A549 (cell line): ENCODE data around the gene DSTN. TPM values are rescaled to one million over a fixed set of nuclear protein-coding genes. Genes with fewer than 3 reads are reported as not detected.

Source experiments
- ATAC-seq, 2 experiments: fragments of 200-7000 bp in 1 of 2; fragments of >200 bp in 1 of 2; cut with Nextera tagmentation in 1 of 2; cut with Tn5 transposase in 1 of 2; 3 replicates each; pipeline versions ENCODE4 v1.8.0 to v1.9.1; 2018 to 2020; ENCODE audit warnings: mild to moderate bottlenecking in 1 of 2, moderate library complexity in 1 of 2
- CTCF ChIA-PET: fragments of 300-600 bp; sonication (Branson Sonifier 250); formaldehyde crosslinking; extraction: SDS; loops from one replicate; lab custom pipeline; 2021; ENCODE audit warnings: antibody characterized with exemption, inconsistent platforms; lab: Yijun Ruan, JAX
- POLR2A ChIA-PET: fragments of 350-600 bp; formaldehyde crosslinking; extraction: SDS; loops from one replicate; lab custom pipeline; 2021; ENCODE audit warnings: antibody characterized with exemption, inconsistent platforms; lab: Yijun Ruan, JAX
- DNase-seq, 2 experiments: peaks; one replicate each; pipeline versions ENCODE4 v3.0.0 to v3.0.0-alpha.2; 2011 to 2016; ENCODE audit warnings: low read depth in 1 of 2, low spot score in 1 of 2
- FAIRE-seq: peaks from 2 replicates; lab custom pipeline; 2011; peaks lifted over from hg19 to GRCh38; lab: Jason Lieb, UNC
- H3K27ac ChIP-seq, 2 experiments: fragments of >200 bp; sonication (Bioruptor Twin); formaldehyde crosslinking; 3 replicates each; pipeline ENCODE4 v1.5.1; 2016 to 2017
- H3K4me1 ChIP-seq: fragments of >200 bp; sonication (Bioruptor Twin); formaldehyde crosslinking; 3 replicates; pipeline ENCODE4 v1.6.1; 2016
- H3K4me2 ChIP-seq: fragments of >200 bp; sonication (Bioruptor Twin); formaldehyde crosslinking; 3 replicates; pipeline ENCODE4 v1.6.1; 2016
- H3K4me3 ChIP-seq: fragments of >200 bp; sonication (Bioruptor Twin); formaldehyde crosslinking; 3 replicates; pipeline ENCODE4 v1.5.1; 2016
- H3K9me3 ChIP-seq: fragments of >200 bp; sonication (Bioruptor Twin); formaldehyde crosslinking; 3 replicates; pipeline ENCODE4 v1.6.1; 2016
- BHLHE40 ChIP-seq: IDR thresholded peaks from 2 replicates; pipeline ENCODE4 v1.6.1; 2012; ENCODE audit warnings: low read depth, low read length, inconsistent platforms
- CHD2 ChIP-seq: fragments of 150-350 bp; IDR thresholded peaks from 2 replicates; pipeline ENCODE4 v1.6.1; 2014; ENCODE audit warnings: low read length; ENCODE audit not compliant: partially characterized antibody
- CHD4 ChIP-seq: fragments of 200-600 bp; sonication (generic); IDR thresholded peaks from 2 replicates; pipeline ENCODE4 v1.6.1; 2016; ENCODE audit warnings: antibody characterized with exemption, mild to moderate bottlenecking, borderline replicate concordance
- ESRRA ChIP-seq: fragments of 150-350 bp; IDR thresholded peaks from 2 replicates; pipeline ENCODE4 v1.6.1; 2014; ENCODE audit warnings: mild to moderate bottlenecking, low read length, borderline replicate concordance
- FOSL2 ChIP-seq, 2 experiments: fragments of 450-650 bp in 1 of 2; fragments of >200 bp in 1 of 2; sonication (Bioruptor Twin) in 1 of 2; formaldehyde crosslinking; IDR thresholded peaks; 2 replicates each; pipeline versions ENCODE4 v1.5.0 to v1.6.1; 2016 to 2020; ENCODE audit warnings: mild to moderate bottlenecking in 1 of 2, moderate library complexity in 1 of 2
- HOXA7 ChIP-seq: fragments of 250-450 bp; sonication (Bioruptor Pico); IDR thresholded peaks from 2 replicates; pipeline ENCODE4 v1.5.0; 2020; ENCODE audit warnings: mild to moderate bottlenecking, moderate library complexity
- HOXB13 ChIP-seq: fragments of 250-450 bp; sonication (Bioruptor Pico); IDR thresholded peaks from 2 replicates; pipeline ENCODE4 v1.5.0; 2020; ENCODE audit warnings: low read depth, mild to moderate bottlenecking, moderate library complexity
- KDM1A ChIP-seq: fragments of 200-600 bp; sonication (generic); IDR thresholded peaks from 2 replicates; pipeline ENCODE4 v1.6.1; 2016; ENCODE audit warnings: low read depth, mild to moderate bottlenecking
- MYC ChIP-seq: IDR thresholded peaks from 2 replicates; pipeline ENCODE4 v1.6.1; 2012; ENCODE audit warnings: mild to moderate bottlenecking, inconsistent platforms, low read length, improper control_type of control experiment, borderline replicate concordance
- NFE2L2 ChIP-seq: fragments of 150-350 bp; conservative IDR thresholded peaks from 2 replicates; pipeline ENCODE4 v1.6.1; 2014; ENCODE audit warnings: low read length
- NPAS2 ChIP-seq: fragments of 250-450 bp; sonication (Bioruptor Pico); IDR thresholded peaks from 2 replicates; pipeline ENCODE4 v1.8.0; 2022; ENCODE audit warnings: mild to moderate bottlenecking, moderate library complexity, borderline replicate concordance
- PHF8 ChIP-seq: fragments of 200-600 bp; sonication (generic); IDR thresholded peaks from 2 replicates; pipeline ENCODE4 v1.6.1; 2016; ENCODE audit warnings: low read depth, mild to moderate bottlenecking, antibody characterized with exemption, moderate library complexity, borderline replicate concordance
- RAD21 ChIP-seq, 2 experiments: fragments of >200 bp in 1 of 2; sonication (Bioruptor Twin) in 1 of 2; formaldehyde crosslinking in 1 of 2; IDR thresholded peaks in 1 of 2; conservative IDR thresholded peaks in 1 of 2; 2 replicates in 1 of 2; 3 replicates in 1 of 2; pipeline ENCODE4 v1.6.1; 2012 to 2018; ENCODE audit warnings: inconsistent platforms in 1 of 2
- RARB ChIP-seq: fragments of 250-450 bp; sonication (Bioruptor Pico); IDR thresholded peaks from 2 replicates; pipeline ENCODE4 v1.8.0; 2021; ENCODE audit warnings: mild to moderate bottlenecking, moderate library complexity
- ZC3H11A ChIP-seq: fragments of 450-650 bp; IDR thresholded peaks from 2 replicates; pipeline ENCODE4 v1.6.1; 2014; ENCODE audit warnings: antibody characterized with exemption, mild to moderate bottlenecking
- ZNF302 ChIP-seq: fragments of 250-450 bp; sonication (Bioruptor Pico); IDR thresholded peaks from 2 replicates; pipeline ENCODE4 v1.9.0; 2021; ENCODE audit warnings: inconsistent platforms, mild to moderate bottlenecking, moderate library complexity
- WGBS: methylation state at CpG from one replicate; pipeline ENCODE4 v1.1.6; 2017; ENCODE audit errors: missing lambda C conversion rate; 5-methylcytosine and 5-hydroxymethylcytosine counted together
- polyA plus RNA-seq, 4 experiments: library from polyadenylated mRNA; depleted of rRNA in 3 of 4; stranded (reverse); fragments of >200 nt; fragmentation: RNase III in 1 of 4; extraction: RNeasy Plus Mini Kit Qiagen cat#74134 plus additional on column Dnase treatment in 1 of 4; gene quantifications; 2 replicates in 3 of 4; 3 replicates in 1 of 4; pipeline ENCODE4 v1.2.3, GENCODE V29; 2011 to 2017
- TF ChIP-seq, protein P1 (sequence below): fragments of 150-350 bp; IDR thresholded peaks from 2 replicates; pipeline ENCODE4 v1.6.1; 2014; ENCODE audit warnings: low read depth, mild to moderate bottlenecking, low read length
- TF ChIP-seq, protein P2 (sequence below): fragments of 250-450 bp; sonication (Bioruptor Pico); IDR thresholded peaks from 2 replicates; pipeline ENCODE4 v1.5.0; 2021; ENCODE audit warnings: mild to moderate bottlenecking, moderate library complexity, borderline replicate concordance
- TF ChIP-seq, protein P3 (sequence below): fragments of >200 bp; sonication (Bioruptor Twin); formaldehyde crosslinking; IDR thresholded peaks from 2 replicates; pipeline ENCODE4 v1.6.1; 2016
- TF ChIP-seq, protein P4 (sequence below): fragments of 450-650 bp; IDR thresholded peaks from 2 replicates; pipeline ENCODE4 v1.6.1; 2014; ENCODE audit warnings: antibody characterized with exemption
- TF ChIP-seq, protein P5 (sequence below): fragments of >200 bp; sonication (Bioruptor Twin); formaldehyde crosslinking; IDR thresholded peaks from 3 replicates; pipeline ENCODE4 v1.5.1; 2016

Gene DSTN
- polyA plus RNA-seq, 2 of the 4 experiments (the other 2 are of a cell fraction), result 544 to 1,131 TPM

DNA sequence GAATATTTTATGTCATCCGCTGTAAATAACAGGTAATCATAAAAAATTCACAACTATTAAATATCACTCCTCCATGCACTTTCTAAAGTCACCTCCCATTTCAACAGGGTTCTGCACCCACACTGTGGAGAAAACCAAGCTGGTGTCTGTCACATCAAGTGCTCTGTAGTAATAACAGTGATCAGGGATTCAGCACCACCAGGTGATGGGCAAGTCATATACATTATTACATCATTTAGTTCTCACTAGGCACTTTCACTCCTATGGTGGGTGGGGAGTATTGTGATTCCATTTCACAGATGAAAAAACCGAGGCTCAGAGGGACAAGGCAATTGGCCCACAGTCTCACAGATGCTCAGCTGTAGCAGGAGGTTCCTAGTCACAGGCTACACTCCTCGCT is 47.3 kb upstream of the DSTN start:
- 63% methylated on average over 3 of the region's 3 CpGs for WGBS
- TF ChIP-seq, protein P1, sequence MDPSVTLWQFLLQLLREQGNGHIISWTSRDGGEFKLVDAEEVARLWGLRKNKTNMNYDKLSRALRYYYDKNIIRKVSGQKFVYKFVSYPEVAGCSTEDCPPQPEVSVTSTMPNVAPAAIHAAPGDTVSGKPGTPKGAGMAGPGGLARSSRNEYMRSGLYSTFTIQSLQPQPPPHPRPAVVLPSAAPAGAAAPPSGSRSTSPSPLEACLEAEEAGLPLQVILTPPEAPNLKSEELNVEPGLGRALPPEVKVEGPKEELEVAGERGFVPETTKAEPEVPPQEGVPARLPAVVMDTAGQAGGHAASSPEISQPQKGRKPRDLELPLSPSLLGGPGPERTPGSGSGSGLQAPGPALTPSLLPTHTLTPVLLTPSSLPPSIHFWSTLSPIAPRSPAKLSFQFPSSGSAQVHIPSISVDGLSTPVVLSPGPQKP, result no peak
- TF ChIP-seq MYC (no peak), ESRRA (no peak), ZNF302 (CRISPR knock-in tag) (no peak), RARB (no peak), HOXA7 (no peak), ZC3H11A (no peak)
- TF ChIP-seq, protein P2, sequence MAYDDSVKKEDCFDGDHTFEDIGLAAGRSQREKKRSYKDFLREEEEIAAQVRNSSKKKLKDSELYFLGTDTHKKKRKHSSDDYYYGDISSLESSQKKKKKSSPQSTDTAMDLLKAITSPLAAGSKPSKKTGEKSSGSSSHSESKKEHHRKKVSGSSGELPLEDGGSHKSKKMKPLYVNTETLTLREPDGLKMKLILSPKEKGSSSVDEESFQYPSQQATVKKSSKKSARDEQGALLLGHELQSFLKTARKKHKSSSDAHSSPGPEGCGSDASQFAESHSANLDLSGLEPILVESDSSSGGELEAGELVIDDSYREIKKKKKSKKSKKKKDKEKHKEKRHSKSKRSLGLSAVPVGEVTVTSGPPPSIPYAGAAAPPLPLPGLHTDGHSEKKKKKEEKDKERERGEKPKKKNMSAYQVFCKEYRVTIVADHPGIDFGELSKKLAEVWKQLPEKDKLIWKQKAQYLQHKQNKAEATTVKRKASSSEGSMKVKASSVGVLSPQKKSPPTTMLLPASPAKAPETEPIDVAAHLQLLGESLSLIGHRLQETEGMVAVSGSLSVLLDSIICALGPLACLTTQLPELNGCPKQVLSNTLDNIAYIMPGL (CRISPR knock-in tag), result no peak
- TF ChIP-seq, protein P3, sequence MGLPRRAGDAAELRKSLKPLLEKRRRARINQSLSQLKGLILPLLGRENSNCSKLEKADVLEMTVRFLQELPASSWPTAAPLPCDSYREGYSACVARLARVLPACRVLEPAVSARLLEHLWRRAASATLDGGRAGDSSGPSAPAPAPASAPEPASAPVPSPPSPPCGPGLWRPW, result no peak
- POLR2A ChIA-PET, result no interaction called here
- CTCF ChIA-PET, result interaction anchor here (0.6 to 3.1 kb wide), 5 partner anchors 17 to 416 kb away, joined by 3 to 14 read pairs (median 5); no protein-coding TSS in a partner anchor
- FAIRE-seq, result no peak
- Histone ChIP-seq H3K4me3 (no peak overlapping the region), H3K9me3 (no peaks in the 10 kb centered on the region), H3K4me1 (no peaks in the 10 kb centered on the region), H3K27ac (no peak overlapping the region), H3K4me2 (no peak overlapping the region)
- DNase-seq, result no peak
- ATAC-seq, result no peak

DNA sequence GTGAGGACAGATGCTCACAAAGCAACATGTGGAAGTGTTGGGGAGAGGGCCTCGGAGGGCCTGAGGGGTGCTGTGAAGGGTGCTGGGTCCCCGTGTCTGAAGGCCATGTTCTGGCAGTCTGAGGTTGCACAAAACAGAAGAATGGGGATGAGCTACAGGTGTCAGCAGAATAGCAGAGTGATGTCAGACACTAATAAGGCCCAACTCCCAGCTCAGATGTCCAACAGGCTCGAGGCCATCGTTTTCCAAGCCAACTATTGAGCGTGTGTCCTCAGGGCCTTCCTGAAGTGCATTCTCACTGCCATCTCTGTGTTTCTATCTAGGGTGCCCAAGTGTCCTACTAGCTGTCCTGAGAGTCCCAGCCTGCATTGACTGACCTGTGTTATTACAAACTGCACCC is 46.5 kb upstream of the DSTN start:
- POLR2A ChIA-PET, result no interaction called here
- DNase-seq, result no peak
- CTCF ChIA-PET, result interaction anchor here (0.6 to 3.1 kb wide), 9 partner anchors 10 to 1394 kb away, joined by 3 to 14 read pairs (median 4); no protein-coding TSS in a partner anchor
- TF ChIP-seq MYC (no peak), BHLHE40 (no peak), NPAS2 (CRISPR knock-in tag) (no peak), CHD4 (no peak), CHD2 (no peak)
- ATAC-seq, result no peak
- Histone ChIP-seq H3K27ac (no peak overlapping the region), H3K9me3 (no peaks in the 10 kb centered on the region), H3K4me3 (no peak overlapping the region), H3K4me2 (no peak overlapping the region), H3K4me1 (no peaks in the 10 kb centered on the region)
- 49% methylated on average over 5 of the region's 5 CpGs for WGBS
- FAIRE-seq, result no peak

DNA sequence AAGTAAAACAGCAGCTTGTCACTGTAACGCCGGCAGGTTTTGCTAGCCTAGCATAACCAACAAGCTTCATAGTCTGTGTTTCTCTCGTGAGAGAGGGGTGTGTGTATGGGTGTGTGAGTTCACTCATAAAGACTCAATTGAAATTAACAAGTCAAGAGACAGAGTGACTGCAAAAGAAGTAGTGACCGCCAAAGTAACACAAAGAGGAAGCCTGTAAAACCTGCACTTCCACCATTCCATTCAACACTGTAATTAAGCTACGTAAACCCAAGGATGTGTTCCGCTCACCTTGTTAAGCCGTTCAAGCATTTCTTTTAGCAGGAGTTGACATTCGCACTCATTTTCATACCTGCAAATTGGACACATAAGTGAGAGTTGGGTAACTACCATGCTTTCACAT is 45.3 kb upstream of the DSTN start:
- CTCF ChIA-PET, result interaction anchor here (0.8 to 3.1 kb wide), 10 partner anchors 12 to 414 kb away, joined by 3 to 14 read pairs (median 4); no protein-coding TSS in a partner anchor
- ATAC-seq, result no peak

More for the DNA sequence above, 45.3 kb upstream of the DSTN start:
- H3K4me1 ChIP-seq, result no peaks in the 10 kb centered on the region
- POLR2A ChIA-PET, result no interaction called here
- TF ChIP-seq KDM1A (no peak), NFE2L2 (no peak), RAD21 (conservative IDR thresholded peaks at IDR 0.05 in 1 of 2, IDR thresholded peaks at IDR 0.05 in 1 of 2) (no peak), HOXA7 (no peak), CHD4 (no peak), PHF8 (no peak), NPAS2 (CRISPR knock-in tag) (no peak), HOXB13 (CRISPR knock-in tag) (no peak), FOSL2 (IDR thresholded peaks at IDR 0.05) (no peak), FOSL2 (CRISPR knock-in tag; IDR thresholded peaks at IDR 0.05) (no peak)
- TF ChIP-seq, protein P4, sequence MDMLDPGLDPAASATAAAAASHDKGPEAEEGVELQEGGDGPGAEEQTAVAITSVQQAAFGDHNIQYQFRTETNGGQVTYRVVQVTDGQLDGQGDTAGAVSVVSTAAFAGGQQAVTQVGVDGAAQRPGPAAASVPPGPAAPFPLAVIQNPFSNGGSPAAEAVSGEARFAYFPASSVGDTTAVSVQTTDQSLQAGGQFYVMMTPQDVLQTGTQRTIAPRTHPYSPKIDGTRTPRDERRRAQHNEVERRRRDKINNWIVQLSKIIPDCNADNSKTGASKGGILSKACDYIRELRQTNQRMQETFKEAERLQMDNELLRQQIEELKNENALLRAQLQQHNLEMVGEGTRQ, result no peak
- TF ChIP-seq, protein P5, sequence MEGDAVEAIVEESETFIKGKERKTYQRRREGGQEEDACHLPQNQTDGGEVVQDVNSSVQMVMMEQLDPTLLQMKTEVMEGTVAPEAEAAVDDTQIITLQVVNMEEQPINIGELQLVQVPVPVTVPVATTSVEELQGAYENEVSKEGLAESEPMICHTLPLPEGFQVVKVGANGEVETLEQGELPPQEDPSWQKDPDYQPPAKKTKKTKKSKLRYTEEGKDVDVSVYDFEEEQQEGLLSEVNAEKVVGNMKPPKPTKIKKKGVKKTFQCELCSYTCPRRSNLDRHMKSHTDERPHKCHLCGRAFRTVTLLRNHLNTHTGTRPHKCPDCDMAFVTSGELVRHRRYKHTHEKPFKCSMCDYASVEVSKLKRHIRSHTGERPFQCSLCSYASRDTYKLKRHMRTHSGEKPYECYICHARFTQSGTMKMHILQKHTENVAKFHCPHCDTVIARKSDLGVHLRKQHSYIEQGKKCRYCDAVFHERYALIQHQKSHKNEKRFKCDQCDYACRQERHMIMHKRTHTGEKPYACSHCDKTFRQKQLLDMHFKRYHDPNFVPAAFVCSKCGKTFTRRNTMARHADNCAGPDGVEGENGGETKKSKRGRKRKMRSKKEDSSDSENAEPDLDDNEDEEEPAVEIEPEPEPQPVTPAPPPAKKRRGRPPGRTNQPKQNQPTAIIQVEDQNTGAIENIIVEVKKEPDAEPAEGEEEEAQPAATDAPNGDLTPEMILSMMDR, result no peak
- no peak for DNase-seq
- WGBS, result 77% methylated on average over 8 of the region's 8 CpGs
- H3K27ac ChIP-seq, result no peak overlapping the region
- H3K4me3 ChIP-seq, result no peak overlapping the region
- H3K4me2 ChIP-seq, result no peak overlapping the region
- no peaks in the 10 kb centered on the region for H3K9me3 ChIP-seq
- no peak for FAIRE-seq
